Naive thymus-derived CD8-positive, alpha-beta T cell (primary cell): ENCODE results near the gene CILP. TPM values are rescaled to one million over a fixed set of nuclear protein-coding genes. Genes with fewer than 3 reads are reported as not detected.
A peak's percentile ranks its signal among the peaks of the same experiment; 100 is the strongest.

Experiments
- ATAC-seq, 2 donors: fragments of 150-1000 bp; cut with Tn5 transposase in 1 of 2; sonication (Bioruptor Pico), chemical (Tn5 transposase) in 1 of 2; 1 replicate in 1 of 2; 2 replicates in 1 of 2; pipeline ENCODE4 v1.10.0; 2021; ENCODE audit warnings: mild to moderate bottlenecking in 2 of 2, moderate library complexity in 2 of 2
- POLR2A ChIA-PET: fragments of 350-600 bp; sonication (Branson Sonifier 250); formaldehyde crosslinking; loops from one replicate; lab custom pipeline; 2021; ENCODE audit warnings: antibody characterized with exemption; lab: Charles Lee
- DNase-seq, 10 donors: peaks; one replicate each; pipeline versions ENCODE4 v3.0.0 to v3.0.0-alpha.2; 2020 to 2022
- H3K27ac Mint-ChIP-seq, 10 donors: one replicate each; pipeline ENCODE4 v1.8.0; 2020 to 2022; ENCODE audit warnings: mild to moderate bottlenecking in 10 of 10, mixed read lengths in 10 of 10, moderate library complexity in 4 of 10, inconsistent platforms in 1 of 10
- H3K27me3 Mint-ChIP-seq, 5 donors: one replicate each; pipeline ENCODE4 v1.8.0; 2021 to 2022; ENCODE audit warnings: mixed read lengths in 5 of 5
- H3K36me3 Mint-ChIP-seq, 3 donors: one replicate each; pipeline ENCODE4 v1.8.0; 2020 to 2022; ENCODE audit warnings: mixed read lengths in 3 of 3, mild to moderate bottlenecking in 2 of 3, inconsistent platforms in 1 of 3
- H3K4me1 Mint-ChIP-seq, 4 donors: one replicate each; pipeline ENCODE4 v1.8.0; 2021 to 2022; ENCODE audit warnings: mixed read lengths in 4 of 4
- H3K4me3 Mint-ChIP-seq, 10 donors: one replicate each; pipeline ENCODE4 v1.8.0; 2020 to 2022; ENCODE audit warnings: mild to moderate bottlenecking in 10 of 10, mixed read lengths in 10 of 10, moderate library complexity in 6 of 10, inconsistent platforms in 1 of 10
- H3K9me3 Mint-ChIP-seq, 9 donors: one replicate each; pipeline ENCODE4 v1.8.0; 2020 to 2022; ENCODE audit warnings: mixed read lengths in 9 of 9, mild to moderate bottlenecking in 3 of 9, inconsistent platforms in 1 of 9, moderate library complexity in 1 of 9
- polyA plus RNA-seq, 3 donors: library from polyadenylated mRNA; unstranded; fragments of 300-500 nt; fragmentation: Illumina TruSeq; gene quantifications; one replicate each; pipeline ENCODE4 v1.2.3, GENCODE V29; 2021
- total RNA-seq, 8 experiments: library from RNA in 2 of 8; stranded (reverse) in 2 of 8; gene quantifications; one replicate each; pipeline ENCODE4 v1.2.3 and lab custom pipeline; 2021 to 2026

The CILP gene, protein sequence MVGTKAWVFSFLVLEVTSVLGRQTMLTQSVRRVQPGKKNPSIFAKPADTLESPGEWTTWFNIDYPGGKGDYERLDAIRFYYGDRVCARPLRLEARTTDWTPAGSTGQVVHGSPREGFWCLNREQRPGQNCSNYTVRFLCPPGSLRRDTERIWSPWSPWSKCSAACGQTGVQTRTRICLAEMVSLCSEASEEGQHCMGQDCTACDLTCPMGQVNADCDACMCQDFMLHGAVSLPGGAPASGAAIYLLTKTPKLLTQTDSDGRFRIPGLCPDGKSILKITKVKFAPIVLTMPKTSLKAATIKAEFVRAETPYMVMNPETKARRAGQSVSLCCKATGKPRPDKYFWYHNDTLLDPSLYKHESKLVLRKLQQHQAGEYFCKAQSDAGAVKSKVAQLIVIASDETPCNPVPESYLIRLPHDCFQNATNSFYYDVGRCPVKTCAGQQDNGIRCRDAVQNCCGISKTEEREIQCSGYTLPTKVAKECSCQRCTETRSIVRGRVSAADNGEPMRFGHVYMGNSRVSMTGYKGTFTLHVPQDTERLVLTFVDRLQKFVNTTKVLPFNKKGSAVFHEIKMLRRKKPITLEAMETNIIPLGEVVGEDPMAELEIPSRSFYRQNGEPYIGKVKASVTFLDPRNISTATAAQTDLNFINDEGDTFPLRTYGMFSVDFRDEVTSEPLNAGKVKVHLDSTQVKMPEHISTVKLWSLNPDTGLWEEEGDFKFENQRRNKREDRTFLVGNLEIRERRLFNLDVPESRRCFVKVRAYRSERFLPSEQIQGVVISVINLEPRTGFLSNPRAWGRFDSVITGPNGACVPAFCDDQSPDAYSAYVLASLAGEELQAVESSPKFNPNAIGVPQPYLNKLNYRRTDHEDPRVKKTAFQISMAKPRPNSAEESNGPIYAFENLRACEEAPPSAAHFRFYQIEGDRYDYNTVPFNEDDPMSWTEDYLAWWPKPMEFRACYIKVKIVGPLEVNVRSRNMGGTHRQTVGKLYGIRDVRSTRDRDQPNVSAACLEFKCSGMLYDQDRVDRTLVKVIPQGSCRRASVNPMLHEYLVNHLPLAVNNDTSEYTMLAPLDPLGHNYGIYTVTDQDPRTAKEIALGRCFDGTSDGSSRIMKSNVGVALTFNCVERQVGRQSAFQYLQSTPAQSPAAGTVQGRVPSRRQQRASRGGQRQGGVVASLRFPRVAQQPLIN
- total RNA-seq, result under 1 TPM; 0.44 TPM
- under 1 TPM in 1 of 3 donors, not detected in 2; 0.10 TPM for polyA plus RNA-seq
- 0.49 to 2.3 (median 0.98) reads per million in 6 experiments for total RNA-seq (lab: John Stamatoyannopoulos, UW)

DNA sequence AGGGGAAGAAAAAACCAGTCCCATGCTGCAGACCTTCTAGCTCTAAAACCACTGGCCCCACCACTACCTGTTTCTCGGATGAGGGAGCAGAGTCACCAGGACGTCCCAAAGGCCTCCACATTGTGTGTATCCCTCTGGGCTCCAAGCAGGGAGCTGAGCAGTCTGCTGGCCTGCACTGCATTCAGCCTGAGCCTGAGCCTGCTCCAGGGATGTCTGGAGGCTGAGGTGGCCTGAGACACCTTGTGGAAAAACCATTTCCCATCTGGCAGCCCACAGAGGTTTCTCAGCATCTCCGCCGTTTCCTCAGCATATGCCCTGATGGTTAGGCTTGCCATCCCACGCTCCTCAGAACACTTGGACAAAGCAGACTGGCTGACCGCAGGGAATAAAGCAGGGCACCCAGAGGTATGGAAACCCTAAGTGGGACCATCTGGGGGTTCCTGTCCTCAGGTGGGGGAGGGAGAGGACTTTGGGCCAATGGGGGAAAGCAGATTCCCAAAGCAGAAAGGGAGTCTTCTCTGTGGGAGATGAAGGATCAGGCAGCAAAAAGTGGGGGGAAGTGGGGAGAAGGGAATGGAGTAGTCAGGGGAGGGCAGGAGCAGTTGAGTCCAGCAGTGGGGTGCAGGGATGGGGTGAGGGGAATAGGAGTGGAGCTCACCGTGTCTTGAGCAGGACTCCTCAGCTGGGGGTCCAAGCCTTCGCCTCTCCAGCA lies at the start of gene CILP:
CILP (minus strand) TSS at position 704 of the 712 bp plus-strand sequence. CDS start 1,718 bp downstream, outside the sequence.
- DNase-seq, result no peak
- Mint-ChIP-seq H3K36me3 (no peaks in the 10 kb centered on the region), H3K4me3 (no peak within 1 kb of the TSS), H3K27me3 (peaks cover 0 to 4% (median 0%) of the 10 kb centered on the region in 5 donors), H3K4me1 (peaks cover 0 to 8% (median 5%) of the 10 kb centered on the region in 4 donors), H3K9me3 (peaks cover 0 to 1% (median 0%) of the 10 kb centered on the region in 9 donors), H3K27ac (peak within 1 kb of the TSS in 3 of 10 donors; percentile 52 to 72 (median 63))
- ATAC-seq, result no peak
- POLR2A ChIA-PET, result no interaction called here

DNA sequence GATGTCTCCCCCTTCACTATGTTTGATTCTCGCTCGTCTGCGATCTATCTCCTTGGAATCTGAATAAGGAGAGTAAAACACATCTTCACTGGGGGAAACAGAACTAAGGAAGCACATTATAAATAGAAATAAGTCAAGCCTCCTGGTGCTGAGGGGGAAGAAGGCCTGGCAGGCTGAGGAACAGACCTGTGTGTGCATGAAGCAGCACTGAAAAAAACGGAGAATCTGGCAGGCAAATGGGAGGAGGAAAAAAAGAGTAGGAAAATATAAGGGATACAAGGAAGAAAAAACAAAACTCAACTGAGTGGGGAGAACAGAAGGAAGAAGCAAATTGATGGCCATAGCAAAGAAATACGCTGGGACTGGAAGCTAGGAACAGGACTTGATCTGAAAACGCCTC lies 49.7 kb upstream of the CILP start:
- peaks cover 8 to 85% (median 40%) of the 10 kb centered on the region in 3 donors for H3K36me3 Mint-ChIP-seq
- H3K27me3 Mint-ChIP-seq, result no peaks in the 10 kb centered on the region
- H3K4me1 Mint-ChIP-seq, result peaks cover 0 to 1% (median 0%) of the 10 kb centered on the region in 4 donors
- ATAC-seq, result no peak
- no peaks in the 10 kb centered on the region for H3K9me3 Mint-ChIP-seq
- no peak overlapping the region for H3K4me3 Mint-ChIP-seq
- no peak for DNase-seq
- POLR2A ChIA-PET, result no interaction called here
- peak overlapping the region in 1 of 10 donors; percentile 88 for H3K27ac Mint-ChIP-seq

DNA sequence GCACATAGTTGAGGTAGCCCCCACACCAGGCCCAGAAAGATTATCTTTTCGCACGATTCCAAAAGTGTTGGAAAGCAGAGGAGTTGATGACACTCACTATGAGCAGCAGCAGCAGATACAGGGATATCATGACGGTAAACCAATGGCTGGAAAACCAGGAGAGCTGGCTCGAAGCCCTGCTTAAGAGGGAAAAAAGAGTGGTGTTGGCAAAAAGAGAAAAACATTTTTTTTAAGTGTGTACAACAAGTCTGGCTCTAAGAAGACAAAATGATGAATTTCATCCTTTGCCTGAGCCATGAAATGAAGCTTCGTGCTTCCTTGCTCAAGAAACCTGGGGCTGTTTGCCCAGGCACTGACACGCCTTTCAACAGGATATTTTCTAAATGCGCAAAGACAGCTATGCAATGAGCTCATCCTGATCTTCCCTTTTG lies 48.1 kb upstream of the CILP start:
- DNase-seq (no peak), ATAC-seq (no peak)
- Mint-ChIP-seq H3K9me3 (no peaks in the 10 kb centered on the region), H3K4me3 (no peak overlapping the region), H3K36me3 (peaks cover 8 to 84% (median 42%) of the 10 kb centered on the region in 3 donors), H3K27me3 (no peaks in the 10 kb centered on the region), H3K4me1 (peaks cover 0 to 2% (median 0%) of the 10 kb centered on the region in 4 donors), H3K27ac (peak overlapping the region in 1 of 10 donors; percentile 41)
- POLR2A ChIA-PET, result no interaction called here

DNA sequence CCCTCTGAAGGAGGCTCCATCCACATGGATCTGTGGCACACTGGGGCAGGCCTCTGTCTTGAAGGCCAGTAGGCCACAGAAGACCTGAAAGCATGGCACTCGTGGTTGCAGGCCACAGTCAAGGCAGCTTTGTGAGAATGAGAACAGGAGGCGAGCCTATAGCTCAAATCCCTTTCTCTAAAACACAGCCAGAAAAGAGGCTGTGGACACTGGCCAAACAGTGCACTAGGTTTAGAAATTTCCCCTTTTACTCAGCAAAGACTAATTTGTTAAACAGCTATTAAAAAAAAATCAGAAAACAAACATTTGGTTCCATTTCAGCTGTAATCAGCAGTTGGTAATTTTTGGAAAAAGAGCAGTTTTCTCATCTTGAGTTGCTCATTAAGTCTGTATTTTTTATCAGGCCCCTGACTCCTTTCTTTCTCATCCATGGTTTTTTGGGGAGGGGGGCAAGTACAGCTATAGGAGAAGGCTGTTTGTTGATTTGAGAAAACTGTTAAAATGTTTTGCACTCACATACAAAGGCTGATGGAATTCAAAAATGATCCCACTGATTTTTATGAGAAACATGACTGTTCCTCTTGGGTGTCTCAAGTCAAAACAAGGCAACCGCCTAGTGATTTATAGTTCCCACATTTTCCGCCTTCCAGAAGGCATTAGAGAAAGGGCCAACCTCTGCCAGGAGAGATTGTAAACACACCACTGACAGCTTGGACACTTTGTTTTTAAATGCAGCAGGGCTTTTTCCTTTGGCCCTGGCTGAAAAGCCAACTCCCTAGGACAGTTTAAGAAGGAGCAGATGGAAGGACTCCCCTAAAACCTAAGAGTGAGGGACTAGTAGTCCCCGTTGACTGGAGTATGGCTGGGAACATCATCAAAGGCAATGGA lies 47.3 kb upstream of the CILP start:
- no peak overlapping the region for H3K27ac Mint-ChIP-seq
- DNase-seq (no peak), ATAC-seq (no peak)
- H3K9me3 Mint-ChIP-seq, result no peaks in the 10 kb centered on the region
- no peak overlapping the region for H3K4me3 Mint-ChIP-seq
- POLR2A ChIA-PET, result interaction anchor here (0.6 to 1.1 kb wide), 2 partner anchors 9 to 25 kb away, joined by 3 to 4 read pairs; no protein-coding TSS in a partner anchor
- H3K27me3 Mint-ChIP-seq, result no peaks in the 10 kb centered on the region
- H3K36me3 Mint-ChIP-seq, result peaks cover 8 to 87% (median 42%) of the 10 kb centered on the region in 3 donors
- H3K4me1 Mint-ChIP-seq, result peaks cover 0 to 2% (median 0%) of the 10 kb centered on the region in 4 donors

DNA sequence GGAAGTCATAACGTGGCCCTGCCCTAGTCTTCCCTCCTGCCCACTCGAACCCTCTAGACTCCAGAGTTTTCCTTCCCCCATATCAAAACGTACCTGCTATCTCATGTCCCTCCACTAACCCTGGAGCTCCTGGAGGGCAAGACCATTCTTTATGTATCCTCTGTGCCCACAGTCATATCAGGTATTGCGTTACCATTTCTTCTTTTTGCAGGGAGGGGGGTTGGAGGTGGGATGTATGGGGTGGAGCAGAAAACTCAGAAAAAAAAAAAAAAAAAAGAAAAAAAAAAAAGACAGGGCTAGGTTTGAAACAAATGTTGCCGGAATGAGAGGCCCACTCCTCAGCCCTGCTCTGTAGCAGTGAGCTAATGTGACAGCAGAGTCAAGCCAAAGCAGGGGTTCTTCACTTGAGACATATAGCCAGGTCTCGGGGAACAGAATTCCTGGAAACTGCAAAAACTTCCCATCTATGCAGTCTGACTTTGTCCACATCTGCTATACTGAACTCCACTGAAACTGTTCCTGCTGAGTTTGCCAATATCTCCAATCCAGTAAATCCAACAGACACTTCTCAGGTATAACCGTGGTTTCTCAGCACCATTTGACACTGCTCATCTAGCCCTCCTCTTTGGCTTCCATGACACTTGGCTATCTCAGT lies 44.3 kb upstream of the CILP start:
- DNase-seq, result no peak
- no peak for ATAC-seq
- POLR2A ChIA-PET, result no interaction called here
- H3K36me3 Mint-ChIP-seq, result peaks cover 3 to 66% (median 26%) of the 10 kb centered on the region in 3 donors
- H3K9me3 Mint-ChIP-seq, result no peaks in the 10 kb centered on the region
- H3K4me3 Mint-ChIP-seq, result no peak overlapping the region
- peaks cover 2 to 9% (median 2%) of the 10 kb centered on the region in 4 donors for H3K4me1 Mint-ChIP-seq
- H3K27me3 Mint-ChIP-seq, result no peaks in the 10 kb centered on the region
- peak overlapping the region in 3 of 10 donors; percentile 56 to 70 (median 68) for H3K27ac Mint-ChIP-seq

DNA sequence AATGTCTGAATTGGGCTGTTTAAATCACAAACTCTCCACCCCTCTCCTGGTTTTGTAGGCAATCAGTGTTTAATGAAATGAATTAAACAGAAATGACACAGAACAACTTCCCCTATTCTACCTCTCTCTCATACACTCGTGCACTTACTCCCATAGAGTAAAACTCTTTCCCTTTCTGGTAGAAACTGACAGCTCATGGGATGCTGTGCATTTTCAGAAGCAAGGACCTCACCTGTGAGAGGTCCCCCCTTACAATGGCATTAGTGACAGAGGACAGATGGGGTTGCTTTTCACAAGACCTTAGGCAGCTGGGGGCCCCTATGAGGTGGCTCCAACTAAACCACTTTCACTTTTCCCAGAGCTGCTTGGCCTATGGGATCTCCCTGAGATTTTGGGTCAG lies 43.5 kb upstream of the CILP start:
- peaks cover 0 to 57% (median 19%) of the 10 kb centered on the region in 3 donors for H3K36me3 Mint-ChIP-seq
- peaks cover 2 to 16% (median 7%) of the 10 kb centered on the region in 4 donors for H3K4me1 Mint-ChIP-seq
- POLR2A ChIA-PET, result no interaction called here

DNA sequence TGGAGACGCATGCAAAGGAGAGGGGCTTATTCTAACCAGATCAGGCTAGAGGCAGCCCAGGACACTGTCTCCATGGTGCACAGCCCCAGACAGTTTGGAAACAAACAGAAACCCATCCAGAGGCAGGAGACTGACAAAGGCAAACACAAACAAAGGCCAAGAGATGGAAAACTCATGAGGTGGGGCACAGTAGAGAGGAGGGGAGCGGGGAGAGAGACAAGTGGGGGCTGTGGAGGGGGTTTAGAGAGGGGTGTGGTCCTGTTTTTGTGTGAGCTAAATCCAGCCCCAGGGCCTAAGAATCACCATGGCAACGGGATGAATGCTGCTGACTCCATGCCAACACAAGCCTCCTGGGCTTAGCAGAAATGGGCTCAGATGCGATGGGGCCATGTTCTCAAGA lies 43.1 kb upstream of the CILP start:
- Mint-ChIP-seq H3K4me1 (peaks cover 5 to 20% (median 10%) of the 10 kb centered on the region in 4 donors), H3K27ac (peak overlapping the region in 1 of 10 donors; percentile 39), H3K9me3 (no peaks in the 10 kb centered on the region), H3K4me3 (no peak overlapping the region), H3K27me3 (no peaks in the 10 kb centered on the region), H3K36me3 (peaks cover 0 to 53% (median 15%) of the 10 kb centered on the region in 3 donors)
- ATAC-seq (no peak), DNase-seq (no peak)
- POLR2A ChIA-PET, result no interaction called here

More for the DNA sequence above, 43.5 kb upstream of the CILP start:
- H3K27ac Mint-ChIP-seq, result peak overlapping the region in 2 of 10 donors; percentile 61 to 84
- H3K9me3 Mint-ChIP-seq, result no peaks in the 10 kb centered on the region
- ATAC-seq (no peak), DNase-seq (no peak)
- H3K27me3 Mint-ChIP-seq, result no peaks in the 10 kb centered on the region
- H3K4me3 Mint-ChIP-seq, result no peak overlapping the region

DNA sequence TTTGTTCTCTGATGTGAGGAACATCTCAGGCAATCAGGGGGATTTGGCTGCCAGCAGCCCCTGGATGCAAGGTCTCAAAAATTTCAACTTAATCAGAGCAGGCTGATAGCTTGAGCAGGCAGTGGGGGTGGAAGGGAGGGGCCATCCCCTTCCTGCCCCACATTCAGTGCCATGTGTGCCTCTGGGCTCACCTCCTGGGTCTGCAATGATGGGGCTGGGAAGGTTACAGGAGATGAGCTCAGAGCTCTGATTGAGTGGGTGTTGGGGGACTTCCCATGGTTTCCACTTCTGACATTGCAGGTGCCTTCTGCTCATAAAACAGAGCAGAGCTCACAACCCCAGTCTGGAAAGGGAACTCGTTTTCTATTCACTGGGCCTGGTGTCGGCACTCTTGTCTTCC lies 38.4 kb upstream of the CILP start:
- H3K4me3 Mint-ChIP-seq, result no peak overlapping the region
- ATAC-seq, result peak; percentile 62 to 87
- H3K9me3 Mint-ChIP-seq, result no peaks in the 10 kb centered on the region
- peak in 6 of 10 donors; percentile 1 to 21 (median 8) for DNase-seq
- H3K36me3 Mint-ChIP-seq, result peaks cover 3 to 32% (median 23%) of the 10 kb centered on the region in 3 donors
- POLR2A ChIA-PET, result interaction anchor here (0.7 to 0.9 kb wide), 3 partner anchors 9 to 55 kb away, joined by 3 to 5 read pairs (median 4); no protein-coding TSS in a partner anchor
- H3K27me3 Mint-ChIP-seq, result no peaks in the 10 kb centered on the region
- peak overlapping the region in 5 of 10 donors; percentile 29 to 78 (median 60) for H3K27ac Mint-ChIP-seq
- peaks cover 5 to 19% (median 11%) of the 10 kb centered on the region in 4 donors for H3K4me1 Mint-ChIP-seq

DNA sequence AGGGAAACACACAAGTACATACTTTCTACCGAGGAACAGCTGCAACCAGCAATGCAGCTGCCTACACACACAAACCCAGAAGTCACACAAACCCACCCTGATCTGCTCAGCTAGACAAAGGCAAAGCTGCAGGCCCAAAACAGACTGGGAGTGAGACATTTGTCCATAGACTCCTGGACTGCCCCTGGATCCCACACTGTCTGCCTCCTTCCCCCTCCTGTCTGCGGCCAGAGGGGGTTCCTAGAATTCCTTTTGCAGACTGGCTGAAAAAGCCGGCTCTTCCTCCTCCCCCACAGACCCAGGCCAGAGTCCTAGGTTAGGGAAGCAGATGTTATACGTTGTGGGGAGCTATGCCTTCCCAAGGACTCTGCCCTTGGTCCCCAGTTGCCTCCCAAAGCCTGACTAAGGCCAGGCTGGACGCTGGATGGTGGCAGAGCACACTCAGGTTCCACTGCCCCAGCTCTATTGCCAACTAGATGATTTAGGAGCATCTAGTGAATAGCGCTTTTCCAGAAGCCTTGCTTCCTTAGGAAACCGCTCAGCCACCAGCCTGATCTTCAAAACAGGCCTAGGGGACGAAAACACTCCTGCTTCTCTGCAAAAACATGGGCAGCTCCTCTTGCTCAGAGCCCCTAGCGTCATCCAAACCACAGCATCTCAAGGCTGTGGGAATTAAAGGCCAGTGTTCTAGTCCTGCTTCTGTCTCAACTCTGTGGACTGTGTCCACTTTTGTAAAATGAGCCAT lies 37.4 kb upstream of the CILP start:
- Mint-ChIP-seq H3K27ac (peak overlapping the region in 3 of 10 donors; percentile 32 to 41 (median 36)), H3K4me3 (no peak overlapping the region), H3K9me3 (no peaks in the 10 kb centered on the region), H3K36me3 (peaks cover 3 to 27% (median 26%) of the 10 kb centered on the region in 3 donors), H3K27me3 (no peaks in the 10 kb centered on the region), H3K4me1 (peaks cover 5 to 19% (median 11%) of the 10 kb centered on the region in 4 donors)
- DNase-seq (no peak), ATAC-seq (no peak)
- POLR2A ChIA-PET, result no interaction called here

DNA sequence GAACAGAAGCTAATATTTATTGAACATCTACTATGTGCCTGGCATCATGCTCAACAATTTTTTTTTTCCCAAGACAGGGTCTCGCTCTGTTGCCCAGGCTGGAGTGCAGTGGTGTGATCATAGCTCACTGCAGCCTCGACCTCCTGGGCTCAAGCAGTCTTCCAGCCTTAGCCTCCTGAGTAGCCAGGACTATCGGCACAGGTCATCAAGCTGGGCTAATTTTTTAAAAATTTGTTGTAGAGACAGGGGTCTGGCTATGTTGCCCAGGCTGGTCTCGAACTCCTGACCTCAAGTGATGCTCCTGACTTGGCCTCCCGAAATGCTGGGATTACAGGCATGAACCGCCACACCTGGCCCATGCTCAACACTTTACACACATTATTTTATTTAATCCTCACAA lies 35.7 kb upstream of the CILP start:
- Mint-ChIP-seq H3K27me3 (no peaks in the 10 kb centered on the region), H3K36me3 (peaks cover 3 to 27% (median 21%) of the 10 kb centered on the region in 3 donors), H3K27ac (no peak overlapping the region), H3K4me1 (peaks cover 3 to 19% (median 11%) of the 10 kb centered on the region in 4 donors), H3K4me3 (no peak overlapping the region), H3K9me3 (no peaks in the 10 kb centered on the region)
- POLR2A ChIA-PET, result no interaction called here
- DNase-seq, result no peak
- no peak for ATAC-seq
